NT2/D1 (cell line): ENCODE data around the gene ISOC2.
"Not testable (repeated sequence)": the region's sequence is repeated elsewhere in the genome, so short reads cannot be mapped to it uniquely, and the experiment has no call there.

Experiments
- DNase-seq: peaks from one replicate; pipeline ENCODE4 v3.0.0-alpha.2; 2011; ENCODE audit warnings: low read depth, low spot score
- H3K27me3 ChIP-seq: 2 replicates; pipeline ENCODE4 v1.6.0; 2011; ENCODE audit warnings: mild to moderate bottlenecking; ENCODE audit not compliant: insufficient read length, insufficient read depth
- H3K36me3 ChIP-seq: 2 replicates; pipeline ENCODE4 v1.6.1; 2011; ENCODE audit warnings: mild to moderate bottlenecking, low read length, mixed read lengths; ENCODE audit not compliant: insufficient read depth, insufficient read length
- H3K4me1 ChIP-seq: 2 replicates; pipeline ENCODE4 v1.5.1; 2011; ENCODE audit not compliant: insufficient read depth, insufficient read length
- H3K4me3 ChIP-seq: 2 replicates; pipeline ENCODE4 v1.5.1; 2011; ENCODE audit warnings: low read depth; ENCODE audit not compliant: insufficient read length
- H3K9ac ChIP-seq: 2 replicates; pipeline ENCODE4 v1.6.0; 2011; ENCODE audit warnings: low read depth; ENCODE audit not compliant: insufficient read length
- H3K9me3 ChIP-seq: 2 replicates; pipeline ENCODE4 v1.5.1; 2011; ENCODE audit warnings: mild to moderate bottlenecking, low read length; ENCODE audit not compliant: insufficient read depth
- SUZ12 ChIP-seq: IDR thresholded peaks from 2 replicates; pipeline ENCODE4 v1.6.1; 2011; ENCODE audit not compliant: insufficient read length, insufficient read depth; ENCODE audit errors: extremely low read depth
- YY1 ChIP-seq: IDR thresholded peaks from 2 replicates; pipeline ENCODE4 v1.6.1; 2011; ENCODE audit not compliant: insufficient read length, insufficient read depth
- ZNF274 ChIP-seq: IDR thresholded peaks from 2 replicates; pipeline ENCODE4 v1.6.1; 2011; ENCODE audit warnings: mild to moderate bottlenecking, low read depth, low read length

Gene ISOC2

GRCh38 chr19:55502197-55502952 is 40.9 kb upstream of the ISOC2 start:
- Histone ChIP-seq H3K4me1 (no peaks in the 10 kb centered on the region), H3K4me3 (no peak overlapping the region), H3K36me3 (peaks cover 12% of the 10 kb centered on the region), H3K27me3 (peaks cover 34% of the 10 kb centered on the region), H3K9ac (no peak overlapping the region), H3K9me3 (peaks cover 14% of the 10 kb centered on the region; the same call in 1 of the 2 replicates)
- no peak for TF ChIP-seq ZNF274
- no peak for TF ChIP-seq SUZ12
- TF ChIP-seq YY1 = no peak
- no peak for DNase-seq

- TF ChIP-seq SUZ12 = no peak
- no peak for TF ChIP-seq ZNF274
- no peak for TF ChIP-seq YY1
- Histone ChIP-seq H3K9ac (no peak overlapping the region), H3K27me3 (peaks cover 34% of the 10 kb centered on the region), H3K9me3 (peaks cover 14% of the 10 kb centered on the region; the same call in 1 of the 2 replicates), H3K4me1 (peaks cover 6% of the 10 kb centered on the region), H3K36me3 (peaks cover 17% of the 10 kb centered on the region), H3K4me3 (no peak overlapping the region)
- no peak for DNase-seq
Measured at GRCh38 chr19:55500368-55500952, 39.0 kb upstream of the ISOC2 start.

GRCh38 chr19:55498246-55498840 is 36.9 kb upstream of the ISOC2 start:
- Histone ChIP-seq H3K9me3 (peaks cover 5% of the 10 kb centered on the region; the same call in 1 of the 2 replicates), H3K4me1 (peaks cover 17% of the 10 kb centered on the region), H3K36me3 (peaks cover 17% of the 10 kb centered on the region), H3K4me3 (no peak overlapping the region), H3K9ac (no peak overlapping the region), H3K27me3 (peaks cover 19% of the 10 kb centered on the region)
- no peak for TF ChIP-seq YY1
- no peak for TF ChIP-seq SUZ12
- no peak for TF ChIP-seq ZNF274
- DNase-seq = no peak

- Histone ChIP-seq H3K9ac (no peak overlapping the region), H3K4me3 (no peak overlapping the region), H3K27me3 (peaks cover 14% of the 10 kb centered on the region), H3K36me3 (peaks cover 17% of the 10 kb centered on the region), H3K4me1 (peaks cover 19% of the 10 kb centered on the region), H3K9me3 (no peaks in the 10 kb centered on the region)
- no peak for DNase-seq
- TF ChIP-seq ZNF274 = no peak
- TF ChIP-seq SUZ12 = no peak
- no peak for TF ChIP-seq YY1
Measured at GRCh38 chr19:55497763-55498162, 36.3 kb upstream of the ISOC2 start.

GRCh38 chr19:55496820-55497219 is 35.4 kb upstream of the ISOC2 start:
- not testable (repeated sequence) for DNase-seq

DNA sequence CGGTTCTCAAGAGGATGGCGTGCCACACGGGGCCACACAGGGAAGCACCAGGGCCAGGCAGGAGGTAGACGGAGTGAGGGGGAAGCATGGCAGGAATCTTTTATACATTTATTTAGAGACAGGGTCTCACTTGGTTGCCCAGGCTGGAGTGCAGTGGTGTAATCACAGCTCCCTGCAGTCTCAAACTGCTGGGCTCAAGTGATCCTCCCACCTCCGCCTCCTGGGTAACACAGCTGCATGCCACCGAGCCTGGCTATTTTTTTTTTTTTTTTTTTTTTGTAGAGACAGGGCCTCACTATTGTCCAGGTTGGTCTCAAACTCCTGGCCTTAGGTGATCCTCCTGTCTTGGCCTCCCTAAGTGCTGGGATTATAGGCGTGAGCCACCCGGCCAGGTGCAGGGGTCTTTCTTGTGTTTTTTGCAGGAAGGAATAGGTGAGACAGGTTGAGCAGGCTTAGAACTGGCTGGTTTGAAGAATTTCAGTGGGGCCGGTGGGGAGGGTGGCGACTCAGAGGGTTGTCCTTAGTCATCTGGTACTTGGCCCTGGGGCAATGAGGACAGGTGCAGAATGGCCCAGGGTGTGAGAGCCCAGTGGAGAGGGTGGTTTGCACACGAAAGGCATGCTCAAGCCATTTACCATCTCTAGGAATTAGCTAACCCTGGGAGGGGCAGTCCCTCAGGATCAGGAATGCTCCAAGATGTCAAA is 34.4 kb upstream of the ISOC2 start:
- peak; percentile 32 for DNase-seq
- H3K27me3 ChIP-seq = peaks cover 4% of the 10 kb centered on the region
- TF ChIP-seq ZNF274 = no peak
- no peak for TF ChIP-seq SUZ12
- no peak for TF ChIP-seq YY1

More at GRCh38 chr19:55496820-55497219, 35.4 kb upstream of the ISOC2 start:
- H3K9ac ChIP-seq, H3K9me3 ChIP-seq, H3K4me3 ChIP-seq, H3K27me3 ChIP-seq: not testable (repeated sequence)
- H3K4me1 ChIP-seq = peaks cover 19% of the 10 kb centered on the region
- peaks cover 17% of the 10 kb centered on the region for H3K36me3 ChIP-seq

More for the DNA sequence above, 34.4 kb upstream of the ISOC2 start:
- Histone ChIP-seq H3K4me3 (no peak overlapping the region), H3K9me3 (no peaks in the 10 kb centered on the region), H3K36me3 (peaks cover 16% of the 10 kb centered on the region), H3K4me1 (peaks cover 19% of the 10 kb centered on the region), H3K9ac (no peak overlapping the region)
